HT1080 (cell line): ENCODE data around the gene PSME1. TPM values are rescaled to one million over a fixed set of nuclear protein-coding genes. Genes with fewer than 3 reads are reported as not detected.
A peak's percentile ranks its signal among the peaks of the same experiment; 100 is the strongest.

Experiments
- DNase-seq: peaks from one replicate; pipeline ENCODE4 v3.0.0-alpha.2; 2015; ENCODE audit warnings: low read depth
- total RNA-seq: library from RNA; depleted of rRNA; stranded (reverse); fragments of >200 nt; shearing (Covaris generic); gene quantifications from 2 replicates; pipeline ENCODE4 v1.2.3, GENCODE V29; 2014

The PSME1 gene
- total RNA-seq, 1 experiment from 2014 or later: 149 TPM

GRCh38 chr14:24146453-24146977, 10.5 kb downstream of the PSME1 start, which contains the start of gene PSME2:
Gene PSME2, minus strand, starts transcription at chr14:24146610. Its CDS starts 29 bp downstream, at chr14:24146581.
- DNase-seq: peak; percentile 96

GRCh38 chr14:24146978-24147760, 11.2 kb downstream of the PSME1 start, which contains the start of gene RNF31:
Gene RNF31, plus strand, starts transcription at chr14:24147498. Its CDS starts 201 bp downstream, at chr14:24147699.
- peak; percentile 98 for DNase-seq

- no peak for DNase-seq
Observed at GRCh38 chr14:24147761-24148428, 11.9 kb downstream of the PSME1 start.

- DNase-seq: no peak
Observed at GRCh38 chr14:24149302-24149969, 13.4 kb downstream of the PSME1 start.

- DNase-seq: no peak
Observed at GRCh38 chr14:24150061-24150460, 14.1 kb downstream of the PSME1 start.

- no peak for DNase-seq
Observed at GRCh38 chr14:24150567-24150966, 14.6 kb downstream of the PSME1 start.

- no peak for DNase-seq
Observed at GRCh38 chr14:24150993-24151392, 15.0 kb downstream of the PSME1 start.

GRCh38 chr14:24151404-24152080, 15.5 kb downstream of the PSME1 start:
- no peak for DNase-seq

GRCh38 chr14:24155100-24155499, 19.1 kb downstream of the PSME1 start:
- no peak for DNase-seq

GRCh38 chr14:24156840-24157239, 20.8 kb downstream of the PSME1 start:
- no peak for DNase-seq

GRCh38 chr14:24157331-24157730, 21.3 kb downstream of the PSME1 start:
- no peak for DNase-seq

- DNase-seq: no peak
Observed at GRCh38 chr14:24159777-24160498, 23.9 kb downstream of the PSME1 start.

GRCh38 chr14:24160499-24160849, 24.5 kb downstream of the PSME1 start:
- DNase-seq: no peak

- peak; percentile 95 for DNase-seq
Observed at GRCh38 chr14:24160850-24161804, 25.1 kb downstream of the PSME1 start, which contains the start of gene IRF9. Gene IRF9, plus strand, starts transcription at chr14:24161265. Its CDS starts 880 bp downstream, at chr14:24162145.

GRCh38 chr14:24162093-24162492, 26.1 kb downstream of the PSME1 start:
- no peak for DNase-seq

GRCh38 chr14:24164518-24164991, 28.6 kb downstream of the PSME1 start:
- no peak for DNase-seq

- no peak for DNase-seq
Observed at GRCh38 chr14:24165785-24166184, 29.8 kb downstream of the PSME1 start.

- DNase-seq: no peak
Observed at GRCh38 chr14:24167469-24168114, 31.6 kb downstream of the PSME1 start.
